Hematopoietic multipotent progenitor cell treated with erythropoietin and hydrocortisone succinate and interleukin-3 and kit ligand, for 8 days (in vitro differentiated cells): ENCODE results near the gene RNF150.

ENCODE experiments used
- DNase-seq: peaks from one replicate; pipeline ENCODE4 v3.0.0-alpha.2; 2015

RNF150 gene

GRCh38 chr4:140969296-140969695 lies 164.0 kb downstream of the RNF150 start:
- DNase-seq = no peak

- no peak for DNase-seq
Observed at GRCh38 chr4:140968371-140968770, 164.9 kb downstream of the RNF150 start.

- no peak for DNase-seq
Observed at GRCh38 chr4:140963883-140964282, 169.4 kb downstream of the RNF150 start.

- DNase-seq = no peak
Observed at GRCh38 chr4:140955641-140956040, 177.6 kb downstream of the RNF150 start.

GRCh38 chr4:140952717-140953116 lies 180.6 kb downstream of the RNF150 start:
- DNase-seq = no peak

GRCh38 chr4:140947506-140947905 lies 185.8 kb downstream of the RNF150 start:
- DNase-seq = no peak

- no peak for DNase-seq
Observed at GRCh38 chr4:140945106-140945505, 188.2 kb downstream of the RNF150 start.

- no peak for DNase-seq
Observed at GRCh38 chr4:140944572-140944971, 188.7 kb downstream of the RNF150 start.

- DNase-seq = no peak
Observed at GRCh38 chr4:140944199-140944515, 189.1 kb downstream of the RNF150 start.

GRCh38 chr4:140943486-140944198 lies 189.6 kb downstream of the RNF150 start:
- DNase-seq = no peak

GRCh38 chr4:140940589-140940988 lies 192.7 kb downstream of the RNF150 start:
- no peak for DNase-seq

- no peak for DNase-seq
Observed at GRCh38 chr4:140937866-140938265, 195.4 kb downstream of the RNF150 start.

GRCh38 chr4:140935254-140935653 lies 198.0 kb downstream of the RNF150 start:
- no peak for DNase-seq

GRCh38 chr4:140932501-140933045 lies 200.7 kb downstream of the RNF150 start:
- no peak for DNase-seq

- DNase-seq = peak; percentile 3
Observed at GRCh38 chr4:140931911-140932310, 201.4 kb downstream of the RNF150 start.

- no peak for DNase-seq
Observed at GRCh38 chr4:140930557-140930956, 202.7 kb downstream of the RNF150 start.

- no peak for DNase-seq
Observed at GRCh38 chr4:140930011-140930410, 203.3 kb downstream of the RNF150 start.

- no peak for DNase-seq
Observed at GRCh38 chr4:140928880-140929279, 204.4 kb downstream of the RNF150 start.

- no peak for DNase-seq
Observed at GRCh38 chr4:140926672-140927071, 206.6 kb downstream of the RNF150 start.

- no peak for DNase-seq
Observed at GRCh38 chr4:140925417-140925816, 207.9 kb downstream of the RNF150 start.

- DNase-seq = no peak
Observed at GRCh38 chr4:140924761-140925392, 208.4 kb downstream of the RNF150 start.

- no peak for DNase-seq
Observed at GRCh38 chr4:140906993-140907962, 226.0 kb downstream of the RNF150 start.

- no peak for DNase-seq
Observed at GRCh38 chr4:140904904-140905303, 228.4 kb downstream of the RNF150 start.
